Measurements from ENCODE around the gene ARHGEF12.

Gene ARHGEF12

DNA sequence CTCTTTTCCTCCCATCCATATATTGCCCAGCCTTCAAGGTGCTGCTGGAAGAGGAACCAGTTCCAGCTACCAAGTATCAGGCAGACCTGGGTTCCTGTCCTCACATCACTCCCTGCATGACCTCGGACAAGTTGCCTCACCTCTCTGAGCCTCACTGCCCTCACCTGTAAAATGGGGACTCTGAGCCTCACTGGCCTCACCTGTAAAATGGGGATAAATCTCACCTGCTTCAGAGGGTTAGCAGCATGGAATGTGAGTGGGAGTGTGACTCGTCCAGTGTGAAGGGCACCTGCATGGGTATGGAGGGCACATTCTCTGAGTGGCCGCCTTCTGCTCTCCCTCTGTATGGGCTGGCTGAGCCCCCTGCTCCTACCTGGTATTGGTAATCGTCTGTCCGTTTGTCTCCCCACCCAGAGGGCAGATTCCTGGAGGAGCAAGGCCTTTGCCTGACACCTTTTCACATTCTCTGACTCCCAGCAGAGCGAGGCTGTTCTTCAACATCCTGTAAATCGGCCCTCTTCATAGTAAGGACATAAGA is 179.0 kb downstream of the ARHGEF12 start:
- Histone ChIP-seq H3K9me3 (ENCODE audit: low read length) (no peaks in the 10 kb centered on the region), H3K27ac (ENCODE audit: low read depth, low read length) (no peak overlapping the region), H3K4me3 (ENCODE audit: low read depth in 1 of 2, low read length in 2 of 2) (no peak overlapping the region), H3K4me1 (ENCODE audit: insufficient read depth, low read length) (no peaks in the 10 kb centered on the region), H3K9ac (ENCODE audit: low read length) (no peak overlapping the region), H3K36me3 (ENCODE audit: insufficient read depth, low read length) (no peaks in the 10 kb centered on the region), H3K27me3 (ENCODE audit: control insufficient read depth in 1 of 2, insufficient read depth in 2 of 2, low read length in 2 of 2) (peaks cover 0 to 10% of the 10 kb centered on the region in 2 donors)

DNA sequence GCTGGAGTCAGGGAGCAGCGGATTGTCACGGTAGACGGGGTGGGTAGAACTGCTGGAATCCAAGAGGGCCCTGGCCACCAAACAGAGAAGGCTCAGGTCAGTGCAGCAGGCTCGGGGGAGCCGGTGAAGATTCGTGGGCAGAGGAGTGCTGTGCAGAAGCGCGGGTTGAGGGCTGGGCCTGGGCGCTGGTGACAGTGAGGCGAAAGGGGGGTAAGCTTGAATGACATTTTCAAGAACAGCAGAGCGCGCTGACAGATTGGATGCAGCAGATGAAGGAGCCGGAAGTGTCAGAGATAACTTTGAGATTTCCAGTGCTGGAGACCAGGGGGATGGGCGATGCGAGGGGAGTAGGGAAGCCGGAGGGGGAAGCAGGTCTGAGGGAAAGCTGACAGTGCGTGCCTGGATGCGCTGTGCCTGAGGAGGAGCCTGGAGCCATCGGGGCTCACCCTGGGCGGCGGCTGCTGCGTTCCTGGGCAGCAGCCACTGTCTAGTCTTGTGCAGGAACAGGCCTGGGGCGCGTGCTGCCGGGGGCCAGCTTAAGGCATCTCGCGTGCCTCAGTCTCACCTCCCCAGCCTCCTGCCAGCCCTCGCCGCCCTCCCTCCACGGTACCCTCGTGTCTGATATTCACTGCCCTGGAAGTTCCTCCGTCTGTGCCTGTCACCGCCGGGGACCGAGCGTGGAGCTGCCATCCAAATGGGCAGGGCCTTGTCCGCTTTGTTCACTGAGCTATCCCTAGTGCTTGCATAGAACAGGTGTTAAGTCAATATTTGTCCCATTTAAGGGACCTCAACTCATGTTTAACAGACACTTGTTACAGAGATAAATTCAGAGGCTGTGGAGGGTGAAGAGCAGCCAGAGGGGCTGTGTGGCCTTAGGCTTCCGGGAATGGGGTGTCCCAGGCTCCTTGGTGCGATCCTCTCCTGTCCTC is 180.5 kb downstream of the ARHGEF12 start:
- H3K27ac ChIP-seq (ENCODE audit: low read depth, low read length) = no peak overlapping the region
- H3K27me3 ChIP-seq (ENCODE audit: control insufficient read depth in 1 of 2, insufficient read depth in 2 of 2, low read length in 2 of 2) = peaks cover 0 to 6% of the 10 kb centered on the region in 2 donors
- H3K36me3 ChIP-seq (ENCODE audit: insufficient read depth, low read length) = no peaks in the 10 kb centered on the region
- no peak overlapping the region for H3K4me3 ChIP-seq (ENCODE audit: low read depth in 1 of 2, low read length in 2 of 2)
- H3K4me1 ChIP-seq (ENCODE audit: insufficient read depth, low read length) = no peaks in the 10 kb centered on the region
- H3K9ac ChIP-seq (ENCODE audit: low read length) = no peak overlapping the region
- no peaks in the 10 kb centered on the region for H3K9me3 ChIP-seq (ENCODE audit: low read length)

DNA sequence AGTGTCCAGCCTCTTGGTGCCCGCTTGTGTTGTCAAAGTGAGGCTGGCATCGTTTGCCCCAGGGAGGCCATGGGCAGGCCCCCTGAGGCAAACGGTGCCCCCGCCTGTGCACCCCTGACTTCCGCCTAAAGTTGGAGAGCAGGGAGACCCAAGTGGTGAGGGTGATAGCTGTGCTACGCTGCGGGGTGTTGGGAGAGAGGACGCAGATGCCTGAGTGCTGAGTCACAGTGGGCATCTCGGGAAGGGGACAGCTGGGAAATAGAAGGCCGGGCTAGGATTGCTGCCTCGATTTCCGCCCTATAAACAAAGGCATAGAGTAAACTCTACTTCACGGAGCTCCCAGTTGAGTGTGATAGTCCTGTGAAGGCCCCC is 181.2 kb downstream of the ARHGEF12 start:
- no peaks in the 10 kb centered on the region for H3K9me3 ChIP-seq (ENCODE audit: low read length)
- H3K27ac ChIP-seq (ENCODE audit: low read depth, low read length) = no peak overlapping the region
- H3K9ac ChIP-seq (ENCODE audit: low read length) = no peak overlapping the region
- H3K4me1 ChIP-seq (ENCODE audit: insufficient read depth, low read length) = no peaks in the 10 kb centered on the region
- H3K27me3 ChIP-seq (ENCODE audit: control insufficient read depth in 1 of 2, insufficient read depth in 2 of 2, low read length in 2 of 2) = peaks cover 0 to 6% of the 10 kb centered on the region in 2 donors
- no peaks in the 10 kb centered on the region for H3K36me3 ChIP-seq (ENCODE audit: insufficient read depth, low read length)
- H3K4me3 ChIP-seq (ENCODE audit: low read depth in 1 of 2, low read length in 2 of 2) = no peak overlapping the region

DNA sequence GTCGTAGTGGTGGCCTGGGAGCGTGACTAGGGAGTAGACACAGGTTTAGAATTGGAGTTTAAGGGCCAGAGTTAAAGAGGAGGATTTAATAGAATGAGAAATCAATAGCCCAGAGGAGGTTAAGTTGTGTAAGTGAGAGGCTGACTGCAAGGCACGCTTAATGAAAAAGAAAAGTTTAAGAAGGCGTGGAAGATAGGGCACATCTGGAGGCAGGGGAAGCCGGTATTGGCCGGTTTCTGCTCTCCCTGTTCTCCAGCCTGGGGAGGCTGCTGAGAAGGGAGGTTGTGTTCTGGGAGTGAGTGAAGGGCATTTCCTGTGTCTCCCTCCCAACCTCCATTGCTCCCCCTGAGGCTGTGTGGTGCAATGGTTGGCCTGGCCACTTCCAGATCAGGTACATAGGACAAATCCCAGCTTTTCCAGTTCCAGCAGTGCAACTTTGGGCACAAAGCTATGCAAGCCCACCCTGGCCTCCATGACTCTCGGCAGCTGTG is 181.6 kb downstream of the ARHGEF12 start:
- no peaks in the 10 kb centered on the region for H3K36me3 ChIP-seq (ENCODE audit: insufficient read depth, low read length)
- H3K27ac ChIP-seq (ENCODE audit: low read depth, low read length) = no peak overlapping the region
- H3K9ac ChIP-seq (ENCODE audit: low read length) = no peak overlapping the region
- H3K27me3 ChIP-seq (ENCODE audit: control insufficient read depth in 1 of 2, insufficient read depth in 2 of 2, low read length in 2 of 2) = peaks cover 0 to 4% of the 10 kb centered on the region in 2 donors
- no peak overlapping the region for H3K4me3 ChIP-seq (ENCODE audit: low read depth in 1 of 2, low read length in 2 of 2)
- no peaks in the 10 kb centered on the region for H3K4me1 ChIP-seq (ENCODE audit: insufficient read depth, low read length)
- no peaks in the 10 kb centered on the region for H3K9me3 ChIP-seq (ENCODE audit: low read length)

DNA sequence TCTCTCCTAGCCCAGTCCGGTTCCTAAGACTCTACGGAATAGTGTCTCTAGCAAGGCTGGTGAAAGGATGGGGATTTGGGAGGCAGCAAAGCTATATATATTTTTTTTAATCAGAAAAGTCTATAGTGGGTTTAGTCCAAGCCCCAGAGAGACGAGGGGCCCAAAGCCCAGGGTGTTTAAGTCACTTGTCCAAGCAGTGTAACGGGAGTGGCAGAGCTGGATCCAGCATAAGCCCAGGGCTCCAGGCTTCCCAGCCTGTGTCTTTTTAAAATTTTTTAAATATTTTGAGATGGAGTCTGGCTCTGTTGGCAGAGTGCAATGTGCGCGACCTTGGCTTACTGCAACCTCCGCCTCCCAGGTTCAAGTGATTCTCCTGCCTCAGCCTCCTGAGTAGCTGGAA is 182.1 kb downstream of the ARHGEF12 start:
- Histone ChIP-seq H3K27ac (ENCODE audit: low read depth, low read length) (no peak overlapping the region), H3K9me3 (ENCODE audit: low read length) (no peaks in the 10 kb centered on the region), H3K36me3 (ENCODE audit: insufficient read depth, low read length) (no peaks in the 10 kb centered on the region), H3K9ac (ENCODE audit: low read length) (no peak overlapping the region), H3K4me1 (ENCODE audit: insufficient read depth, low read length) (no peaks in the 10 kb centered on the region), H3K4me3 (ENCODE audit: low read depth in 1 of 2, low read length in 2 of 2) (no peak overlapping the region), H3K27me3 (ENCODE audit: control insufficient read depth in 1 of 2, insufficient read depth in 2 of 2, low read length in 2 of 2) (no peaks in the 10 kb centered on the region)

DNA sequence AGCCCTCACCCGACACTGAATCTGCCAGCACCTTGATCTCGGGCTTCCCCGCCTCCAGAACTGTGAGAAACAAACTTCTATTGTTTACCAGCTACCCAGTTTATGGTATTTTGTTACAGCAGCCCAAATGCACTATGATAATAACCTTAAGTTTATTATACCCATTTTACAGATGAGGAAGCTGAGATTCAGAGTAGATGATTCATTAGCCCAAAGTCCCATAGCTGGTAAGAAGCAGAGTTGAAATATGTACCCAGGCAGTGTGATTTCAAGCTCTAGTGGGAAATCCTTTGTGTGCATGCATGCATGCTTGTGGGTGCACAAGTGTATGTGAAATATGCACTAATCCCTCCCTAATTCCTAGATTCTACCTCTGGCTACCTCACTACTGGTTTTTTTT is 183.3 kb downstream of the ARHGEF12 start:
- Histone ChIP-seq H3K9ac (ENCODE audit: low read length) (no peak overlapping the region), H3K36me3 (ENCODE audit: insufficient read depth, low read length) (no peaks in the 10 kb centered on the region), H3K27me3 (ENCODE audit: control insufficient read depth in 1 of 2, insufficient read depth in 2 of 2, low read length in 2 of 2) (peaks cover 0 to 4% of the 10 kb centered on the region in 2 donors), H3K4me1 (ENCODE audit: insufficient read depth, low read length) (no peaks in the 10 kb centered on the region), H3K4me3 (ENCODE audit: low read depth in 1 of 2, low read length in 2 of 2) (no peak overlapping the region), H3K27ac (ENCODE audit: low read depth, low read length) (no peak overlapping the region), H3K9me3 (ENCODE audit: low read length) (no peaks in the 10 kb centered on the region)

DNA sequence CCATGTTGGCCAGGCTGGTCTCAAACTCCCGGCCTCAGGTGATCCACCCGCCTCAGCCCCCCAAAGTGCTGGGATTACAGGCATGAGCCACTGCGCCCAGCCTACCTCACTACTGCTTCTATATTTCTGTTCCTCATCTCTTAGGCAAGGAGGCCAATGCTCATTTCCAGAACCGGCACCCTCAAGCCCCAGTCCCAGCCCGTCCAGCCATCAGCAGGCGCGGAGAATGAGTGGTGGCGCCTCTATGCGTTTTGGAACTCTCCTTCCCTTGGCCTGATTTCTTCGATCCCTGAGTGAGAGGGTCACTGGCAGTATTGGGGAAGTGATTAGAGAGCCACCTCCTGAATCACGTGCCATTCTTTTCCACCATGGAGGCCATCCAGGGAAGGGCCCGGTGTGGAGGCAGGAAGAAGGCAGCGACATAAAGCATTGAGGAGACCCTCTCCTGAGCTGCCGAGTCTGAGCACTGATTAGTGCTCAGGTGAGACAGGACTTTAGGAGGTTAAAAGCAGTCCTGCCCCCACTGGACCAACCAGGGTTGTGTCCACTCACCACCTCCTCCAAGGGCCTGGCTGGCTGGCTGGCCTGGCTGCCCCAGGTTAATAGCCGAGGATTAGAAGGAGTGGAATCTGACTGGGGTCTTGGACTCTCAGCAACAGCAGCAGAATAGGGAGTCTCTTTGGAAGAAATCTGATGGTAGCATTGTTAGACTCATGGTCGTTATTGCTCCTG is 184.0 kb downstream of the ARHGEF12 start:
- H3K36me3 ChIP-seq (ENCODE audit: insufficient read depth, low read length) = no peaks in the 10 kb centered on the region
- H3K4me1 ChIP-seq (ENCODE audit: insufficient read depth, low read length) = no peaks in the 10 kb centered on the region
- H3K27ac ChIP-seq (ENCODE audit: low read depth, low read length) = no peak overlapping the region
- H3K4me3 ChIP-seq (ENCODE audit: low read depth in 1 of 2, low read length in 2 of 2) = no peak overlapping the region
- H3K9me3 ChIP-seq (ENCODE audit: low read length) = no peaks in the 10 kb centered on the region
- no peak overlapping the region for H3K9ac ChIP-seq (ENCODE audit: low read length)
- peaks cover 0 to 4% of the 10 kb centered on the region in 2 donors for H3K27me3 ChIP-seq (ENCODE audit: control insufficient read depth in 1 of 2, insufficient read depth in 2 of 2, low read length in 2 of 2)

DNA sequence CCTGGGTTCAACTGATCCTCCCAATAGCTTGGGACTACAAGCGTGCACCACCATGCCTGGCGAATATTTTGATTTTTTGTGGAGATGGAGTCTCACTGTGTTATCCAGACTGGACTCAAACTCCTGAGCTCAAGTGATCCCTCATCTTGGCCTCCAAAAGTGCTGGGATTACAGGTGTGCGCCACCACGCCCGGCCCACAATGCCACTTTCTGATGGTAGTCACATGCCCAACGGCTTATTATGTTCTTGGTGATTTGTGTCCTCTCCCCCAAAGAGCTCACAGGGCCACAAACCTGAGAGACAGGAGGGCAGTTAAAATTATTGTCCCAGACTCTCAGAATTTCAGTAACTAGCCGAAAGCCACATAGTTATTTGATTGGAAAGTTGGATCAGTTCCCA is 185.0 kb downstream of the ARHGEF12 start:
- H3K9me3 ChIP-seq (ENCODE audit: low read length) = no peaks in the 10 kb centered on the region
- no peak overlapping the region for H3K4me3 ChIP-seq (ENCODE audit: low read depth in 1 of 2, low read length in 2 of 2)
- H3K27ac ChIP-seq (ENCODE audit: low read depth, low read length) = no peak overlapping the region
- peaks cover 0 to 4% of the 10 kb centered on the region in 2 donors for H3K27me3 ChIP-seq (ENCODE audit: control insufficient read depth in 1 of 2, insufficient read depth in 2 of 2, low read length in 2 of 2)
- H3K36me3 ChIP-seq (ENCODE audit: insufficient read depth, low read length) = no peaks in the 10 kb centered on the region
- H3K4me1 ChIP-seq (ENCODE audit: insufficient read depth, low read length) = no peaks in the 10 kb centered on the region
- H3K9ac ChIP-seq (ENCODE audit: low read length) = no peak overlapping the region

DNA sequence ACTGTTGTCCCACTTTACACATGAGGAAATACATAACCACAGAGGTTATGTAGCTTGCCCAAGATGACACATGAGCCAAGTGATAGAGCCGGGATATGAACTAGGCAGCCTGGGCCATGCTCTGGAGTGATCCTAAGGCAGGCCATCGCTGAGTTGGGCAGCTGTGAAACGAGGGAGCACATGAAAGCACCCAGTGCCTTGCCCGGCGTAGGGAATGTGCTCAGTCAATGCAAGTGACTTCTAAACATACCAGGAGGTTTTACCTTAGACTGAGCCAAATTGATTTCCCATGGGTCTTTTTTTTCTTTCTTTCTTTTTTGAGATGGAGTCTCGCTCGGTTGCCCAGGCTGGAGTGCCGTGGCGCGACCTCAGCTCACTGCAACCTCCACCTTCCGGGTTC is 185.8 kb downstream of the ARHGEF12 start:
- H3K9me3 ChIP-seq (ENCODE audit: low read length) = no peaks in the 10 kb centered on the region
- H3K4me1 ChIP-seq (ENCODE audit: insufficient read depth, low read length) = no peaks in the 10 kb centered on the region
- H3K27ac ChIP-seq (ENCODE audit: low read depth, low read length) = no peak overlapping the region
- no peak overlapping the region for H3K9ac ChIP-seq (ENCODE audit: low read length)
- no peak overlapping the region for H3K4me3 ChIP-seq (ENCODE audit: low read depth in 1 of 2, low read length in 2 of 2)
- H3K36me3 ChIP-seq (ENCODE audit: insufficient read depth, low read length) = no peaks in the 10 kb centered on the region
- H3K27me3 ChIP-seq (ENCODE audit: control insufficient read depth in 1 of 2, insufficient read depth in 2 of 2, low read length in 2 of 2) = peaks cover 0 to 4% of the 10 kb centered on the region in 2 donors

DNA sequence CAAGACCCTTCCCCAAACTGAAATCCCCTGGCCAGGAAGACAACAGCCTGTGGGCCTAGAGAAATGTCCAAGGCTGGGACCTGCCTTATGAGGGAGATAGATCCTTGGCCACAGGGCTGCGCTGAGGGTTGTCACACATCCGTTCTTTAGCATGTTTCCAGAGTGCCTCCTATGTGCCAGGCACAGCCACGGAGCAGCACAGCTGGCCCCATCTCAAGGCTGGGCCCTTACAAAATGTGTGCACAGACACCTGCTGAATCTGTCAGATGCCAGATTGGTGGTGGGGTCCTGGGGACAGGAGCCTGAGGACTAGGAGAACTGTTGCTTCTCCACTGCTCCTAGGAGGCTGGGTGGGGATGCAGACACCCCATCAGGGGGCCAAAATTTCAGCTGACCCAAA is 186.5 kb downstream of the ARHGEF12 start:
- no peaks in the 10 kb centered on the region for H3K36me3 ChIP-seq (ENCODE audit: insufficient read depth, low read length)
- no peaks in the 10 kb centered on the region for H3K9me3 ChIP-seq (ENCODE audit: low read length)
- no peaks in the 10 kb centered on the region for H3K4me1 ChIP-seq (ENCODE audit: insufficient read depth, low read length)
- no peak overlapping the region for H3K27ac ChIP-seq (ENCODE audit: low read depth, low read length)
- no peak overlapping the region for H3K4me3 ChIP-seq (ENCODE audit: low read depth in 1 of 2, low read length in 2 of 2)
- peaks cover 0 to 4% of the 10 kb centered on the region in 2 donors for H3K27me3 ChIP-seq (ENCODE audit: control insufficient read depth in 1 of 2, insufficient read depth in 2 of 2, low read length in 2 of 2)
- no peak overlapping the region for H3K9ac ChIP-seq (ENCODE audit: low read length)

DNA sequence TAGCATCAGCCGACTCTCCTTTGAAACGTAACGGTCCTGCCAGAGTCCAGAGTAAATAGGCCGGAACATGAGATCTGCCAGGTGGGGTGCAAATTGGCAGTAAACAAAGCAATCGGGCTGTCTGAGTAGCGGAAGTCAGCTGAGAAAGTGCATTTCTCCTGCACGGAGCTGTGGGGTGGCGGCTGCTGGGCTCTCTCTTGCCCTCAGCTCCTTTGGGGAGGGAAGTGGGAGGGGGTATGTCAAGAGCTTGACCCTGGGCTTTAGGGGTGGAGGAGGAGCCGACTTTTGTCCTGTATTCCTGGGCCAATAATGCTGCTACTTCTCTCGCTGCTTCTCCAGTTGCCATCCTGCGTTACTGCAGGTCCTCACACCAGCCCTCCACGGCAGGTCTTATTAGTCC is 187.0 kb downstream of the ARHGEF12 start:
- Histone ChIP-seq H3K27me3 (ENCODE audit: control insufficient read depth in 1 of 2, insufficient read depth in 2 of 2, low read length in 2 of 2) (peaks cover 0 to 4% of the 10 kb centered on the region in 2 donors), H3K9me3 (ENCODE audit: low read length) (no peaks in the 10 kb centered on the region), H3K9ac (ENCODE audit: low read length) (no peak overlapping the region), H3K4me3 (ENCODE audit: low read depth in 1 of 2, low read length in 2 of 2) (no peak overlapping the region), H3K36me3 (ENCODE audit: insufficient read depth, low read length) (no peaks in the 10 kb centered on the region), H3K27ac (ENCODE audit: low read depth, low read length) (no peak overlapping the region), H3K4me1 (ENCODE audit: insufficient read depth, low read length) (no peaks in the 10 kb centered on the region)

Measured in muscle layer of colon (tissue), 2 donors.